Ectodermal cell (in vitro differentiated cells): Measurements from ENCODE around the gene MAGI2.

Source experiments
- H3K27ac ChIP-seq: 2 replicates; pipeline ENCODE4 v1.7.0; 2013; ENCODE audit warnings: mild to moderate bottlenecking, low read depth, low read length; ENCODE audit not compliant: insufficient read depth, poor library complexity, severe bottlenecking
- H3K27me3 ChIP-seq: 2 replicates; pipeline ENCODE4 v1.7.0; 2013; ENCODE audit warnings: mild to moderate bottlenecking, low read length; ENCODE audit not compliant: insufficient read depth, control insufficient read depth, poor library complexity, severe bottlenecking
- H3K36me3 ChIP-seq: one replicate; pipeline ENCODE4 v1.7.0; 2013; ENCODE audit warnings: low read length; ENCODE audit not compliant: control insufficient read depth, insufficient read depth
- H3K4me1 ChIP-seq: one replicate; pipeline ENCODE4 v1.7.0; 2013; ENCODE audit warnings: low read length; ENCODE audit not compliant: control insufficient read depth, insufficient read depth
- H3K4me3 ChIP-seq: 2 replicates; pipeline ENCODE4 v1.7.0; 2013; ENCODE audit warnings: low read depth, low read length, control low read depth; ENCODE audit not compliant: insufficient read depth
- H3K9me3 ChIP-seq: 2 replicates; pipeline ENCODE4 v1.7.0; 2013; ENCODE audit warnings: mild to moderate bottlenecking, low read length, moderate library complexity; ENCODE audit not compliant: control insufficient read depth
- whole genome bisulfite sequencing, 2 experiments: methylation state at CpG; one replicate each; pipeline ENCODE4 v1.1.7; 2013; ENCODE audit warnings: missing lambda C conversion rate in 2 of 2; 5-methylcytosine and 5-hydroxymethylcytosine counted together

The MAGI2 gene

DNA sequence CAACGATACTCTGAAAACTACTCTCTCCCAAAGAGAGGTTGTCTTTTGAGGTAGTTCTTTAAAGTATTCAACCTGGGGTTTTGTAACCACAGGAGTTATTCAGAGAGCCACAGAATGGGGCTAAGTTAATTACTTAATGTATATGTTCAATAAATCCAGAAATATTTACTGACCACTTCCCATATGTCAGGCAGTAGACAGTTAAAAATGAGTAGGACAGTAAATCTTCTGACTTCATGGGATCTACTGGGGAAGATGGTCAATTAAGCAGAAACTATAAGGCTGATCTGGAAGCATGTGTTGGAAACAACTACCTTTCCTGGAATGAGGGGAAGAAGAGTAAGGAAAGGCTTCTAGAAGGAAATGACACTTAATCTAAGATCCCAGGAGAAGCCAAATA is 167.7 kb downstream of the MAGI2 start:
- no peaks in the 10 kb centered on the region for H3K27me3 ChIP-seq
- no peak overlapping the region for H3K4me3 ChIP-seq
- 82% methylated on average over 1 of the region's 1 CpG; no CpG with 5 or more reads in 1 of the 2 experiments for WGBS, 2 experiments
- H3K9me3 ChIP-seq = no peaks in the 10 kb centered on the region
- no peaks in the 10 kb centered on the region for H3K4me1 ChIP-seq
- no peak overlapping the region for H3K27ac ChIP-seq
- H3K36me3 ChIP-seq = no peaks in the 10 kb centered on the region

DNA sequence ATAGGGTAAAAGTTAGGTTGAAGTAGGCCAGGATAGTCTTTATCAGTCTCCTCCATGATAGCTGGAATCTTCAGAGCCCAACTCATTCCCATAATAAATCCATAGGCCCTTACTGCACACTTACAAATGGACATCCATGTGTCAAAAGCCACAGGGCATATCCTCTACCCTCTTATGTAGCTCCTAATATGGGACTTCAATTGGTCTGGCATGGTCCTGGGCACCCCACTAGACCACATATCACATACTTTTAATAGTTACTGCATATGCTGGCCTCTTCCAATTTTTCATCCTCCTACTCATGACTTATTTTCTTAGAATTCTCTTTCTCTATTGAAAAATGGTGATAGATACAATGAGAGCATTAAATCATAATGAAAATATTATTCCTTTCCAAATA is 169.3 kb downstream of the MAGI2 start:
- no peaks in the 10 kb centered on the region for H3K9me3 ChIP-seq
- H3K4me3 ChIP-seq = no peak overlapping the region
- H3K4me1 ChIP-seq = no peaks in the 10 kb centered on the region
- no peak overlapping the region for H3K27ac ChIP-seq
- no peaks in the 10 kb centered on the region for H3K36me3 ChIP-seq
- no peaks in the 10 kb centered on the region for H3K27me3 ChIP-seq

DNA sequence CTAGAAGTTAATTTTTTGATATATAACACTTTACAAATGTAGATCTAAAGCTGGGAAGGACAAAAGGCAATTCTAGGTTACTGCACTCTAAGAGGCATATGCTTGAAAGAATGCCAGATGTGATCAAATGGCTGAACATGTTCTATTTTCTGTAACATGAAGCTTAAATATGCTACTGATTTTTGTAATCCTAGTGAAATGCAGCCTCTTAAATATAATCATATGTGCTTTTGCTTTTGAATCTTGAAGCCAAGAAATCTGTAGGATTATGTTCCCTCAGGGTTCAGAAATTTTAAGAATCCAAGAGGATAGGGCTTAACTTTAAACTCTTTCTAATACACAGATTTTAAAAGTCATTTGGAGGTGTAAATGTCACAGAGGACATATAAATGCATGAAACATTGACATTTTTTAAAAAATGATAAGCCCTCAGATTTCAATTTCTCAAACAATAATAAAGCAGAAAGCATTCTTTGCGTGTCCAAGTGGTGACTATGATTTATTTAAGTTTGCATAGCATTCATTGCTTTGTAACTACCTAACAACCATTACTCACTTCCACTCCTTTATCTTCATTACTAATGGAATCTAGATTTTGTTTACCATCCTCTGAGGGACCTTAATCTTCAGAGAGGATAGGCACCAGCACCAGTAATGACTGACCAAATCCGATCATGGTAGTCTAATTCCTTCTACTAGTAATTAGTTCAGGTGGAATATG is 170.4 kb downstream of the MAGI2 start:
- H3K4me3 ChIP-seq = no peak overlapping the region
- WGBS, 2 experiments = 86 to 100% methylated on average over 1 to 2 of the region's 2 CpGs
- no peak overlapping the region for H3K27ac ChIP-seq

DNA sequence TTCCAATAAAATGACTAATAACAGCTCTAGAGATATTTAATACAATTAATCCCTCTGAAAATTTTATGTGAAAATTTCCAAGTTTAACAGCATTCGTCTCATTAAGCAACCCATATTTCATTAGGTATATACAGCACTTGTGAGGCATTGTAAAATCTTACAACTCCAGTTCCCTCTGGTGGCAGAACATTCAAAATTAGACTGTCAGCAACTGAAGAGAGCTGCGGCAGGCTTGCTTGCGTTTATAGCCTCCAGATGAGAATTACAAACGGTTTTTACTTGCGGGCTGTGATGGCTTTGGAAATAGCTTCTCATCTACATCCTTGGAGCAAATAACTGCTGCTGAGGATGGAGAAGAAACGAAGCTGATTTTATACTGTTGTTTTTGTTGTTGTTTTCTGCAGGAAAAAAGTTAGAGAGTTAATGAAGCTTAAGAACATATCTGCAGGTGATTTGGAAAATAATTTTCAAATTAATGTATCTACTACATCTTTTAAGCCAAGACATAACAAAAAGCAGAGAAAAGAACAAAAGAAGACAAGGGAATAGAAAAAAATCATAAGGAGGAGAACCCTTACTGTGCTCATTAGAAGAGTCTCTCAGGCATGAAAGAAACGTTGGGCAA is 171.3 kb downstream of the MAGI2 start:
- H3K4me1 ChIP-seq = no peaks in the 10 kb centered on the region
- 69 to 70% methylated on average over 7 of the region's 7 CpGs for WGBS, 2 experiments
- H3K27ac ChIP-seq = no peak overlapping the region
- H3K9me3 ChIP-seq = no peaks in the 10 kb centered on the region
- no peaks in the 10 kb centered on the region for H3K27me3 ChIP-seq
- no peak overlapping the region for H3K4me3 ChIP-seq
- H3K36me3 ChIP-seq = no peaks in the 10 kb centered on the region

More for the DNA sequence above, 170.4 kb downstream of the MAGI2 start:
- Histone ChIP-seq H3K9me3 (no peaks in the 10 kb centered on the region), H3K27me3 (no peaks in the 10 kb centered on the region), H3K4me1 (no peaks in the 10 kb centered on the region), H3K36me3 (no peaks in the 10 kb centered on the region)

DNA sequence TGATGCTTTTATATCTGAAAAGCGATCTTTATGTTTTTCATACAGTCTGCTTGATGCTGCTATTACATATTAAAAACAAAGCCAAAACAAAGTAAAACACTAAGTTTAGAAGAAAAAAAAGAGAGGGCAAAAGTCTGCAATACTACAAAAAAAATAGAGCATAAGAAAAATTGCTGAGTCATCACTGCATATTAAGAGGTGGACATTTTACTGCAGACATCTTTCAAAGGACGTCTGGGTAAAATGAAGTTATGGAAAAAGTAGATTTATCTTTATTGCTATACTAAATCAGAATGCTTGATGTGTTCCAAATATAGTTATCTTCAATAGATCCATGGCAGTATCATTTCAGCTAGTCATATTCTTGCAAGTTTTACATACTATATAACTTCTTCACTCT is 172.0 kb downstream of the MAGI2 start:
- H3K36me3 ChIP-seq = no peaks in the 10 kb centered on the region
- no CpG with 5 or more reads among the region's 2 CpGs for WGBS, 2 experiments
- no peak overlapping the region for H3K4me3 ChIP-seq

DNA sequence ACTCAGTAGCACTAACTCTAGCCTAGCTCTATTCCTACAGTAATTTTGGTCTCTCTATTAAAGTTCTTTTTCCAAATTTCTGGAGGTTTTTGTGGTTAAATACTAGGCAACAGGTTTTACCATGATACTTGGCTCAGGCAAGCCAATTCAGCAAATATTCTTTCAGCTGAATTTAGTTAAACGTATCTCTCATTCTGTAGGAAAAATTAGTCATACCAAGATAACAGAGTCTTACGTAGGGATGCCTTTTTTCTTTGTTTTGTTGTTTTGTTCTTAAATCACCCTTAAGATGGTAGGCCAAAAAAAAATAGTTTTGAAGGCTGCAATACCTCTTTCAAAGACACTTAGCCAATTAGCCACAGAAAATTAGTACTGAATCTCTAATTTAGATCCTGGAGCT is 180.5 kb downstream of the MAGI2 start:
- H3K27me3 ChIP-seq = no peaks in the 10 kb centered on the region
- 83 to 92% methylated on average over 2 of the region's 2 CpGs for WGBS, 2 experiments
- H3K9me3 ChIP-seq = no peaks in the 10 kb centered on the region
- H3K4me3 ChIP-seq = no peak overlapping the region
- H3K27ac ChIP-seq = no peak overlapping the region
- no peaks in the 10 kb centered on the region for H3K4me1 ChIP-seq
- no peaks in the 10 kb centered on the region for H3K36me3 ChIP-seq

More for the DNA sequence above, 172.0 kb downstream of the MAGI2 start:
- no peaks in the 10 kb centered on the region for H3K4me1 ChIP-seq
- no peaks in the 10 kb centered on the region for H3K9me3 ChIP-seq
- no peak overlapping the region for H3K27ac ChIP-seq
- H3K27me3 ChIP-seq = no peaks in the 10 kb centered on the region

DNA sequence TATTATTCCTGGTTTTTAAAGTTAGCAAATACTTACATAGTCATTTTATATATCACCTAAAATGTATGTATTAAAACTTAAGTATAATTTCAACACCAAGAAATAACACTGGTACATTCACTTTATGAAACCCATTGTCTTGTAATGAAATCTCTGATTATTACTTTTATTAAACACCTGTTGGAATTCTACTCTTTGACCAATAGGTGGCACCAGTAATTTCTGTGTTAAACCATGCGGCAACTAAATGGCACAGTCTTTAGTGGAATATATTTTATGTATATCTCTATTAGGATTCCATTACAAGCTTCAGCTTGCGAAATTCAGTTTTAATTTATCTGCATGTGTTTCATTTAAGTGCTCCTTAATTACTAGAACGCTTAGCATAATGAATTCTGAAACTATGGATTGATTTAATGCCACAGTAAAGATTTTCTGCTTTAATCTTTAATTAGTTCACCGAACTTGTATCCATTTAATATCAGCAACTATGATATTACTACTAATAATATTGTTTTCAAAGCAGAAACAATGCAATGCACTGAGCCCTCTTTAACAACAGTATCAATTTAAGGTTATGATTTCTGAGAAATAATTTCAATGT is 181.3 kb downstream of the MAGI2 start:
- no peak overlapping the region for H3K4me3 ChIP-seq
- H3K36me3 ChIP-seq = no peaks in the 10 kb centered on the region
- WGBS, 2 experiments = 43 to 50% methylated on average over 1 to 2 of the region's 4 CpGs
- H3K27me3 ChIP-seq = no peaks in the 10 kb centered on the region
- no peaks in the 10 kb centered on the region for H3K4me1 ChIP-seq
- H3K27ac ChIP-seq = no peak overlapping the region
- no peaks in the 10 kb centered on the region for H3K9me3 ChIP-seq

DNA sequence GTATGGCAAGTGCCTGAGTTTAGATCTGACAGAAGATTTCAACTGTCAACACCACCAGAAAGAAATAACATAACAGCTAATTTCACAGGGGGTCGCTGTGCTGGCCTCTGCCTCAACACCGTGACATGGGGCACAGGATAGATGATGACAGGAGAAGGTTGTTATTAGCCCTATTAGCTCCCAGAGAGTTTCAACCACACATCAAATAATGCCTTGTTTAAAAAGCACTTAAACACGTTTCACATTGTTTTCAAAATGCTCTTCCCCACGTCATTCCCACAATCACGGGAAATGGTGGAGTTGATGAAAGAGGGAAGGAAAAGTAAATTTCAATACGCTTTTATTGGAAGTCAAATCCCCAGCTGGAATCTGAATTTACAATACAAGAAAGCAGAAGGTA is 184.7 kb downstream of the MAGI2 start:
- Histone ChIP-seq H3K27me3 (no peaks in the 10 kb centered on the region), H3K36me3 (no peaks in the 10 kb centered on the region), H3K9me3 (no peaks in the 10 kb centered on the region), H3K4me3 (no peak overlapping the region), H3K4me1 (no peaks in the 10 kb centered on the region), H3K27ac (no peak overlapping the region)
- WGBS, 2 experiments = 80 to 86% methylated on average over 4 to 6 of the region's 6 CpGs

DNA sequence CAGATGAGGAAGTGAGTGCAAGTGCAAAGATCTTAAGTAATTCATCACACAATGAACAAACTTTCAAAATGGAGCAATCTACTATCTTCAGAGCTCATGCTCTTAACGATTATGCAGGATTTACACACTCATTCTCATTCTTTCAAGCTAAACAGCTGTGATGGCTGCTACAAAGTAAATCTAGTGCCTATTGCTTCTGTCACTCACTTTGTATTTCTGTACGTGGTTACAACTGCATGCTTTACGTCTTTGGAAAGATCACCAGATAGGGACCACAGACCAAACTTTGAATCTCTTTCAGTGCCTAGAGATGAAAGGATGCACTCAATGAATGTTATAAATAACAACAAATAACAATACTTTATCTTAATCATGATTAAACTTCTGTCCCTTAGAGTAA is 194.6 kb downstream of the MAGI2 start:
- Histone ChIP-seq H3K27ac (no peak overlapping the region), H3K9me3 (no peaks in the 10 kb centered on the region), H3K4me3 (no peak overlapping the region), H3K4me1 (no peaks in the 10 kb centered on the region), H3K36me3 (no peaks in the 10 kb centered on the region), H3K27me3 (no peaks in the 10 kb centered on the region)
- WGBS, 2 experiments = 90 to 91% methylated on average over 3 of the region's 3 CpGs

DNA sequence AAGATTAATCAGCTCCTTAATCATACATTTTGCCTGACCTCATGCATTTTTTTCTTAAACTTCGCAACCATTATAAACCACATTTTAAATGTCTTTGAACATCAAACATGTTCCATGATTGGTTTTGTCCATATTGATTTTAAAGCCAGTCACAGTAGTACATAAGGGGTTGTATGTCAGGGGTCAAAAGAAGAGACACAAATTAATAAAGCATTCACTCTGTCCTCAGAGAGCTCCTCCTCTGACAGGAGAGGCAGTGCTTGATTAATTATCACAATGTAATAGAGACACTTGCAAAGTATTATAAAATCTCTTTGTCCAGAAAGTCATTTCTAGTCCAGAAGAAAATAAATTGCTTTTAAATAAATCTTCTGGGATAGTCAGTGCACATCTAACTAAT is 195.5 kb downstream of the MAGI2 start:
- H3K27me3 ChIP-seq = no peaks in the 10 kb centered on the region
- WGBS, 2 experiments = 89 to 100% methylated on average over 1 of the region's 1 CpG
- H3K9me3 ChIP-seq = no peaks in the 10 kb centered on the region
- H3K4me3 ChIP-seq = no peak overlapping the region
- no peak overlapping the region for H3K27ac ChIP-seq
- H3K4me1 ChIP-seq = no peaks in the 10 kb centered on the region
- H3K36me3 ChIP-seq = no peaks in the 10 kb centered on the region
